ENCODE measurements around the gene AIFM1. TPM values are rescaled to one million over a fixed set of nuclear protein-coding genes. Genes with fewer than 3 reads are reported as not detected.

AIFM1 gene
- total and polyA plus RNA-seq, 2 donors (not counting 3 experiments of a cell fraction or from before 2014, with no cell fraction given), result 23.7 to 29.7 TPM

DNA sequence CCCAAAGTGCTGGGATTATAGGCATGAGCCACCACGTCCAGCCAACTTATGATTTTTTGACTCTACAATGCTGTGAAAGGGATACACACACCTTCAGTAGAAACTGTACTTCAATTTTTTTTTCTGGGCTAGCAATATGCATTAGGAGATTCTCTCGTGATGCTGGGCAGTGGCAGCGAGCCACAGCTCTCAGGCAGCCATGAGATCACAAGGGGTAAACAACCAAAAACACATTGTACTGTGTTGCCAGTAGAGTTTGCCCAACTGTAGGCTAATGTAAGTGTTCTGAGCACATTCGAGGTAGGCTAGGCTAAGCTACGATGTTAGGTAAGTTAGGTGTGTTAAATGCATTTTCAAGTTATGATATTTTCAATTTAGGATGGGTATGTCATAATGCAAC, 31.8 kb upstream of the AIFM1 start:
- Histone ChIP-seq H3K27me3 (ENCODE audit: control insufficient read depth in 2 of 2, insufficient read depth in 2 of 2, low read length in 2 of 2) (no peaks in the 10 kb centered on the region), H3K4me1 (ENCODE audit: control insufficient read depth, extremely low read depth, insufficient read depth, low read length) (no peaks in the 10 kb centered on the region), H3K9me3 (replicated peaks; ENCODE audit: control insufficient read depth, insufficient read depth, low read length) (no peaks in the 10 kb centered on the region), H3K9ac (replicated peaks; ENCODE audit: extremely low read depth, insufficient read depth, low read length) (no peak overlapping the region), H3K36me3 (ENCODE audit: control insufficient read depth in 2 of 2, extremely low read depth in 1 of 2, insufficient read depth in 2 of 2, low read length in 2 of 2) (no peaks in the 10 kb centered on the region), H3K4me2 (ENCODE audit: insufficient read depth, low read length) (no peak overlapping the region), H3K79me2 (ENCODE audit: control insufficient read depth, insufficient read depth, low read length) (no peaks in the 10 kb centered on the region), H3K9me1 (replicated peaks; ENCODE audit: control insufficient read depth, extremely low read depth, insufficient read depth, low read length) (no peaks in the 10 kb centered on the region), H3K4me3 (replicated peaks in 1 of 3; ENCODE audit: insufficient read depth in 1 of 3, low read depth in 1 of 3, low read length in 3 of 3) (no peak overlapping the region), H4K20me1 (replicated peaks; ENCODE audit: control insufficient read depth, extremely low read depth, insufficient read depth, low read length) (no peaks in the 10 kb centered on the region), H3K27ac (ENCODE audit: insufficient read depth, low read depth, low read length) (no peak overlapping the region), H2AFZ (ENCODE audit: low read depth, low read length) (no peak overlapping the region)
- DNase-seq (ENCODE audit: low read depth, low spot score) (no peak), FAIRE-seq (no peak)
- dilution Hi-C loops (cut with MboI; ENCODE audit: extremely low pct_ligation_motif_present, low sequenced_read_pairs) (no loop called here), intact Hi-C loops (cut with micrococcal nuclease) (loop anchor here (10.0 kb wide), 1 partner anchor 593 kb away; no protein-coding TSS in a partner anchor)
- POLR2A ChIA-PET, result no interaction called here
- CTCF ChIA-PET, result no interaction called here
- TF ChIP-seq EZH2 (IDR thresholded peaks at IDR 0.05; ENCODE audit: borderline replicate concordance, low read depth, low read length, severe bottlenecking) (no peak), MYC (IDR thresholded peaks at IDR 0.05; ENCODE audit: low read depth, low read length) (no peak), JUN (IDR thresholded peaks at IDR 0.05; ENCODE audit: borderline replicate concordance, insufficient read depth, insufficient read length, low read depth) (no peak), GATA2 (IDR thresholded peaks at IDR 0.05; ENCODE audit: insufficient read depth, insufficient read length, low read depth, low read length) (no peak), POLR2AphosphoS5 (IDR thresholded peaks at IDR 0.05; ENCODE audit: insufficient read depth, low read depth, low read length) (no peak), POLR2A (IDR thresholded peaks at IDR 0.05; ENCODE audit: low read depth, low read length) (no peak), FOS (IDR thresholded peaks at IDR 0.05; ENCODE audit: borderline replicate concordance, insufficient read depth, low read length) (no peak)
- TF ChIP-seq, protein P1, sequence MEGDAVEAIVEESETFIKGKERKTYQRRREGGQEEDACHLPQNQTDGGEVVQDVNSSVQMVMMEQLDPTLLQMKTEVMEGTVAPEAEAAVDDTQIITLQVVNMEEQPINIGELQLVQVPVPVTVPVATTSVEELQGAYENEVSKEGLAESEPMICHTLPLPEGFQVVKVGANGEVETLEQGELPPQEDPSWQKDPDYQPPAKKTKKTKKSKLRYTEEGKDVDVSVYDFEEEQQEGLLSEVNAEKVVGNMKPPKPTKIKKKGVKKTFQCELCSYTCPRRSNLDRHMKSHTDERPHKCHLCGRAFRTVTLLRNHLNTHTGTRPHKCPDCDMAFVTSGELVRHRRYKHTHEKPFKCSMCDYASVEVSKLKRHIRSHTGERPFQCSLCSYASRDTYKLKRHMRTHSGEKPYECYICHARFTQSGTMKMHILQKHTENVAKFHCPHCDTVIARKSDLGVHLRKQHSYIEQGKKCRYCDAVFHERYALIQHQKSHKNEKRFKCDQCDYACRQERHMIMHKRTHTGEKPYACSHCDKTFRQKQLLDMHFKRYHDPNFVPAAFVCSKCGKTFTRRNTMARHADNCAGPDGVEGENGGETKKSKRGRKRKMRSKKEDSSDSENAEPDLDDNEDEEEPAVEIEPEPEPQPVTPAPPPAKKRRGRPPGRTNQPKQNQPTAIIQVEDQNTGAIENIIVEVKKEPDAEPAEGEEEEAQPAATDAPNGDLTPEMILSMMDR (IDR thresholded peaks at IDR 0.05; ENCODE audit: extremely low read depth in 1 of 2, insufficient read depth in 1 of 2, low read depth in 1 of 2, low read length in 2 of 2), result no peak
- TF ChIP-seq, protein P2, sequence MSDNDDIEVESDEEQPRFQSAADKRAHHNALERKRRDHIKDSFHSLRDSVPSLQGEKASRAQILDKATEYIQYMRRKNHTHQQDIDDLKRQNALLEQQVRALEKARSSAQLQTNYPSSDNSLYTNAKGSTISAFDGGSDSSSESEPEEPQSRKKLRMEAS (IDR thresholded peaks at IDR 0.05; ENCODE audit: insufficient read depth, insufficient read length), result no peak
- BruUV-seq (replicated peaks), result no TSS peak

Measured in endothelial cell of umbilical vein (primary cell).